Endometrial microvascular endothelial cells (primary cell): Measurements from ENCODE around the gene TACC3. TPM values are rescaled to one million over a fixed set of nuclear protein-coding genes. Genes with fewer than 3 reads are reported as not detected.

ENCODE experiments used
- in situ Hi-C: cut with HindIII; loops from 2 replicates; pipeline ENCODE4 v1.10.0; 2017; ENCODE audit warnings: low sequenced_read_pairs, low pct_unique_long_range_greater_than_20kb; ENCODE audit errors: inconsistent ontology term
- total RNA-seq: library from RNA; depleted of rRNA; stranded (reverse); fragments of >200 nt; gene quantifications from one replicate; pipeline ENCODE4 v1.2.3, GENCODE V29; 2015; ENCODE audit errors: inconsistent ontology term

TACC3 gene
- total RNA-seq, 1 donor from 2014 or later: 62.5 TPM

DNA sequence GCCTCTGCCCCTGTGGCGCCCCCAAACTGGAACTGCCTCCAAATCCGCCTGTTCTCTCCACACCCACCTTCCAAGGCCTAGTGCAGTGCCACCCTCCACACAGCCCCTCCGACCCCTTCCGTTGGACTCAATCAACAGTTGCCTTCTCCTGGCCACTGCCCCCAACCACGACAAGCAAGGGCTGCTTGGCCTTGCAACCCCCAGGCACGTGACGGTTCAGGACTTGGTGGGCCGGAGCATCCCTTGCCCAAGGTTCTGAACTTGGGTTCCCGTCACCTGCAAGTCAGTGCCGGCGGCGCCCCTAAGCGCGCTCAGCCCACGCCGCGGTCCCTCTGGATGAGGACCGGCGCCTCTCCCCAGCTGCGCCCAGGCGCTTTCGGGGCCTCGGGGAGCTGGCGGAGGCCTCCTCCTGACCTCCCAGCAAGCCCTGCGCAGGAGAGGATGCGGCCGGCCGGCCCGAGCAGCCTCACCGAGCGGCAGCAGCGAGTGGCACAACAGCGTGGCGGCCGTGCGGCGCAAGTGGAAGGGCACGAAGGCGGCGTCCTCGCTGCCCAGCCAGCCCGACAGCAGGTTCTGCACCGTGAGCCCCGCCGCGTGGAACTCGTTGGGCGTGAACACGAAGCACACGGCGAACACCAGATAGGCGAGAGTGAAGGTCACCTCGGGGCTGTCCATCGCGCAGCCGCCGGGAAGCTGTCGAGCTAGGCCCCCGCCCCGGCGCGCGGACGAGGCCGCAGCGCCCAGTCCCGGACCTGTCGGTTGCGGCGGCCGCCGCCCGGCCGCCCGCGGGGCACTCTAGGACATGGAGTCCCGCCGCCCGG, 948 bp upstream of the TACC3 start:
- in situ Hi-C loops: no loop called here

GRCh38 chr4:1721666-1722550, 587 bp downstream of the TACC3 start:
- in situ Hi-C loops: no loop called here

DNA sequence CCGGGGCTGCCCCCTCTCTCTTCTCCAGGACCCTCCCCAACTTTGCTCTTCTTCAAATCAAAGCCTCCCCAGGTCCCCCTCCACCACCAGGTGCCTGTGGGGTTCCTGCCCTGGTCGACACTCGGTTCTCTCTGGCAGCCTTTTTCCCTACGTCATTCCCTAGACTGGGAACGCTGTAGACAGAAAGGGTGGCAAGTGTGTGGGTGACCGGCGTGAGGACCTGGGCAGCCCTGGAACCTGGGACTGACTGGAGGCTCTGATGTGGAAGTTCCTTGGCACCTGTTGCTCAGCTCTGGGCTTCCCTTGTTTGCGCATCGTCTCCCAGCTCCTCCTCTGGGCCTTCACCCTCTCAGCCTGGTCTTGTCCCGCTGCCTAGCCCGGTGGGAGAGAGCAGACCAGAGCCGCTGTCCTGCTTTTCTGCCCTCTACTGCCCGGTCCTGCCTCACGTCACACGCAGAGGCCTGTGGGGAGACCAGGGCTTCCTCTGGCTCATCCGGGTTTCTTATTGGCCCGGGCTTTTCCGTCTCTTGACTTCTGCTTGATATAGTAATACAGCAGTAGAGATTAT, 1.3 kb downstream of the TACC3 start:
- in situ Hi-C loops: no loop called here

DNA sequence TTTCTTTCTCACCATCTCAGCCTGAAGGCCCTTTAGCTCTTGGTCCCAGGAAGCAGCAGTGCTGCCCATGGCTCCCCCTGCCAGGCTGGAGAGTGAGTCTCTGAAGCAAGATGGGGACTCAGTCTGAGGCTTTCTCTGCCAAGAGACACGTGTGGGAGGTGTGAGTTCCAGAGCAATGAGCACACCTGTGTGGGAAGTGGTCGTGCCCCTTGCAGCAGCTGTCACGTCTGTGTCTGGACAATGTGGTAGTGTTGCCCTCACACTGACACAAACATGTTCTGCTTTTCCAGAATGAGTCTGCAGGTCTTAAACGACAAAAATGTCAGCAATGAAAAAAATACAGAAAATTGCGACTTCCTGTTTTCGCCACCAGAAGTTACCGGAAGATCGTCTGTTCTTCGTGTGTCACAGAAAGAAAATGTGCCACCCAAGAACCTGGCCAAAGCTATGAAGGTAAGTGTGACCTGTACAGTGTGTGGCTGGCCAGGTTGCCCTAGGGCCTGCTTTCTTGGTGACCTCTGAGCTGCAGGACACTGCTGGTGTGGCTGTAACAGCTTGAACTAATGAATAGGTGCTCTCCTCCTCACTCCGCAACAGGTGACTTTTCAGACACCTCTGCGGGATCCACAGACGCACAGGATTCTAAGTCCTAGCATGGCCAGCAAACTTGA, 1.9 kb downstream of the TACC3 start:
- in situ Hi-C loops: no loop called here

DNA sequence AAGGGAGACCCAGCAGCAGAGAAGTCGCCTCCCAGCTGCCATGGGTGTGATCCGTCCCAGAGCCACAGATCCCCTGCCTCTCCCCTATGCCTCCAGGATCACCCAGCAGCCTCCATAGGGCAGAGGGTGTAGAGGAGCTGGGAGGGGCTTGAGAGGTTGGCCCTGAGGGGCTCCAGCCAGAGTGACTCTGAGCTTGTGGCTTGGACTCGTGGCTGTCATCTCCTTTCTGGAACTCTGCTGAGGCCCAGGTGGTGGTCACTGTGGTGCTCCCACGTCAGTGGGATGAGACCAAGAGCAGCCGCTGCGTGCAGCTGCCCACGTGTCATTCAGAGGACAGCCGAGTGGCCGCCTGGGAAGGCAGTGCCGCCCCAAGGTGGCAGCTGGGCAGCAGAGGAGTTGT, 4.2 kb downstream of the TACC3 start:
- in situ Hi-C loops: no loop called here

- in situ Hi-C loops: no loop called here
These were observed 5.0 kb downstream of the TACC3 start for GRCh38 chr4:1726146-1726934.

DNA sequence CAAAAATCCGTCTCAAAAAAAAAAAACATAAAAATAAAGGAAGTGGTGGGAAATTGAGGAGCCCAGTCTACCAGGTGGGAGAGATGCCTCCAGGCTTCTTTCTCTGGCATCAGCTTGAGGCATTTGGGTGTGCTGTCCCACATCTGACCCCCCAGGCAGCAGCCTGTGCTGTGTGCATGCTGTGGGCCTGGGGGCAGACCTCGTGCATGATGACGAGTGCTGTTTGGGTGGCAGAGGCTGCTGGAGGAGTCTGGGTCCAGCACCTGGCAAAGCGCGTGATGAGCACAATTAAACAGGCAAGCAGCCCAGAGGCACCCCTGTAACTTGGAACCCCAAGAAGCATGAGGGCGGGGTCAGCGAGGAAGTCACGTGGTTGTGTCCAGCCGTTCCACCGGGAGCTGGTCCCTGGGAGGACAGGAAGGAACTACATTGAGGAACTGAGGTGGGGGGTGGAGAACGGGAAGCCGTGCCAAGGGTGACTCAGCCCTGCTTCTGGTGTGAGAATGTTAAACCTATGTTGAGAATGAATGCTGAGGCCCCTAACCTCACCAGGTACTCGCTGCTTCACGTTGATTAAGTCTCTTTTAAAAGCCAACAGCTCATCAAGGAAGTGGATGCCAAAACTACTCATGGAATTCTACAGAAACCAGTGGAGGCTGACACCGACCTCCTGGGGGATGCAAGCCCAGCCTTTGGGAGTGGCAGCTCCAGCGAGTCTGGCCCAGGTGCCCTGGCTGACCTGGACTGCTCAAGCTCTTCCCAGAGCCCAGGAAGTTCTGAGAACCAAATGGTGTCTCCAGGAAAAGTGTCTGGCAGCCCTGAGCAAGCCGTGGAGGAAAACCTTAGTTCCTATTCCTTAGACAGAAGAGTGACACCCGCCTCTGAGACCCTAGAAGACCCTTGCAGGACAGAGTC, 6.1 kb downstream of the TACC3 start:
- in situ Hi-C loops: no loop called here

GRCh38 chr4:1728061-1728980, 7.0 kb downstream of the TACC3 start:
- in situ Hi-C loops: no loop called here

- in situ Hi-C loops: no loop called here
These were observed 9.3 kb downstream of the TACC3 start for GRCh38 chr4:1730532-1731135.

DNA sequence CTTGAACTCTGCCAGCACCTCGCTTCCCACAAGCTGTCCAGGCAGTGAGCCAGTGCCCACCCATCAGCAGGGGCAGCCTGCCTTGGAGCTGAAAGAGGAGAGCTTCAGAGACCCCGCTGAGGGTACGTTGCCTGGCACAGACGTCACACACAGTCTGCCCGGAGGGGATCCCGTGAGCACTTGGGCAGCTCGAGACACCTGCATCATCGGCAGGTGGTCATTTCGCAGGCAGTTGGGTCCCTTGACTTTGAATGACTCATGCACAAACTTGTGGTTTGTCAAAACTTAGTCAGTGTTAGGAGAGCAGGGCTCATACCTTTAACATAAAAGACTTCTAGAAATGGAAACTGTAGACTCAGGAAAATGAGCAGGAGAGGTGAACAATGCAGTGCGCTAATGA, 9.9 kb downstream of the TACC3 start:
- in situ Hi-C loops: no loop called here

- in situ Hi-C loops: no loop called here
These were observed 11.6 kb downstream of the TACC3 start for GRCh38 chr4:1732911-1733310.

DNA sequence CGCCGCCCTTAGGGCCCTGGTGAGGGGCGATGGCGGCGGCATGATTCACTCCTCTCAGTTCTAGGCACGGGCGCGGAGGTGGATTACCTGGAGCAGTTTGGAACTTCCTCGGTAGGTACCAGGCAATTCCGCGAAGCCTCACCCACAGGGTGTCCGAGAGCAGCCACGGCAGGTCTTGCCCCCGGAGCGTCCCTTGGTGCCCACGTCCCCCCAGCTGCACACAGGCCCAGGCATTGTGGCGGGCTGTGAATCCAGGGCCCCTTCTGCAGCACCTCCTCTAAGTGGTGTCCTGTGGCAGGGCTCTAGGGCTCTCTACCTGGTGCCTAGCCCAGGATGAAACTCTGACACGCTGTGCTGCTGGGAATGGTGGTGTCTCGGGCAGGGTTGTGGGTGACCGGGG, 13.9 kb downstream of the TACC3 start:
- in situ Hi-C loops: no loop called here

GRCh38 chr4:1736812-1737211, 15.5 kb downstream of the TACC3 start:
- in situ Hi-C loops: no loop called here

DNA sequence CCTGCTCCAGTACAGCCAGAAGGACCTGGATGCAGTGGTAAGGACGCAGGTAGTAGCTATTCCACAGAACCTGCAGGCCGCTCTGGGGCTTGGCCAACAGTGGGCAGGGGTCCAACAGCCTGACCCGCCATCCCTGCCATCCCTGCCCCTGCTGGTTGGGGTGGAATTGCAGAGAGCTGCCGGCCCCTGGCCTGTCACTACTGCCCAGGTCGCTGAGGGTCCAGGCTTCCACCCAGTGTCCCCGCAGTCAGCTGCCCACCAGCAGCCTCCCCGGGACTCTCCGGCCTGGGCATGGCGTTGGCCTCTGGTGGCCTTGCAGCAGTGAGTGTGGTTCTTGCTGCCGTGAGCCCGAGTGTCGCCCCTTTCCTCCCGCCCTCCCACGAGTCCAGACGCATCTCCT, 16.3 kb downstream of the TACC3 start:
- in situ Hi-C loops: no loop called here

GRCh38 chr4:1738410-1738809, 17.1 kb downstream of the TACC3 start:
- in situ Hi-C loops: no loop called here

GRCh38 chr4:1739358-1739757, 18.0 kb downstream of the TACC3 start:
- in situ Hi-C loops: no loop called here
